Sciatic nerve (tissue), 2 donors: ENCODE measurements around the gene ROR1. TPM values are rescaled to one million over a fixed set of nuclear protein-coding genes. Genes with fewer than 3 reads are reported as not detected.

Experiments used
- ATAC-seq: fragments of 200-7000 bp; cut with Tn5 transposase; one replicate; pipeline ENCODE4 v1.9.1; 2020; ENCODE audit warnings: mild to moderate bottlenecking, moderate library complexity
- DNase-seq: peaks from one replicate; pipeline ENCODE4 v3.0.0-alpha.2; 2020; ENCODE audit warnings: low spot score
- intact Hi-C: fragments of 100-400 bp; cut with DNase I; formaldehyde crosslinking; loops from one replicate; pipeline ENCODE4 v1.14.2; 2022
- total RNA-seq: library from RNA; stranded (reverse); fragmentation: NEBNext Ultra II Directional; extraction: Animal tissue kit (Norgen Biotek cat#: 25700); gene quantifications from one replicate; pipeline ENCODE4 v1.2.1, GENCODE V29; 2021
- donor health status: DM: no; HTN: no; CAD: no.
- donor health status: DM: no; HTN: no; CAD: no.

Gene ROR1
- total RNA-seq, 1 donor from 2014 or later, result 16.7 TPM

DNA sequence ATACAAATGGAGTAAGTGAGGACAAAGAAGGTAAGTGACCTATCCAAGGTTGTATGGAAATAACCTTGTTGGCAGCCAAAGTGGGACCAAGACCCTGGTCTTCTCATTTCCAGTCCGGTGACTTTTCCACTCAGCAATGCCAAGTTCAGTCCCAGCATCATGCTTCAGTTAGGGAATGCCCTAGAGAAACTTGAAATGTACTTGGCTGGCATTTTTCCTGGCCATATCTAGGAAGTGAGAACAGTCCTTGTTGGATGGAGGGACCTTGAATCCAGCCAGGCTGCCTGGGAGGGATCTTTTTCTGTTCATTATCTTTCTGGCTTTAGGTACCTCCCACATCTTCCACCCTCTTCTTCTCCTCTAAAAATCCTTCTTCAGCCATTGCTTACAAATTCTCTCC, 352.8 kb downstream of the ROR1 start:
- intact Hi-C loops, result no loop called here
- ATAC-seq (no peak), DNase-seq (no peak)

DNA sequence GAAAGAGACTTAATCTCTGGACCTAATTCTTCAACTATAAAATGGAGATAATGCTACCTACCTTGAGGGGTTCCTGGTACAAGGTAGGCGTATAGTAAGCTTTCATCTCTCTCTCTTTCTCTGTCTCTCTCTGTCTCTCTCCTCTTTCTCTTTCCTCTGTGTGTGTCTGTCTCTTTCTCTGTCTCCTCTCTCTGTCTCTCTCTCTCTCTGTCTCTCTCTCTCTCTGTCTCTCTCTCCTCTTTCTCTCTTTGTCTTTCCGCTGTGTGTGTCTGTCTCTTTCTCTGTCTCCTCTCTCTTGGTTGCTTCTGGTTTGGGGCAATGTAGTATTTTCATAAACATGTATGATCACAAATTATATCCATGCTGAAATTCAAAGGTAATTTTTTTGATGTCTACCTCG, 353.5 kb downstream of the ROR1 start:
- intact Hi-C loops, result no loop called here
- ATAC-seq, result no peak
- DNase-seq, result no peak

DNA sequence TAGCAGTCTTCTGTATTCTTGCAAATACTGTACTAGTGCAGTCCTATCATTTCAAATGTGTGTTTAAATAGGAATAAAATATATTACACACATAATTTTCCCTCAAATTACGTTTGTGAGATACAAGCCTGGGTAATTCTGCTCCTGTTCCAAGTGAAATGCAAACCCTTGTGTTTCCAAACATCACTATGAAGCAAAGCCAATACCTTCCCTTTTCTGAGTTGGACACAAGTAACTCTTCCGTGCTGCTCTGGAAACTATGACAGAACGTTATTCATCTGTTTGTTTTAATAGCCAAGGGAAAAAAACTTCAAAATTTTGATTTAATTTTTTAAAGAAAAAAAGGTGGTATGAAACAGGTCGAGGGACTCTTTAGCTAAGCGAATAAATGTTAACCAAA, 355.9 kb downstream of the ROR1 start:
- ATAC-seq, result peak; percentile 27
- DNase-seq, result no peak
- intact Hi-C loops, result loop anchor here (10.0 kb wide), 2 partner anchors 355 to 515 kb away; partner anchors contain the start of gene ROR1

DNA sequence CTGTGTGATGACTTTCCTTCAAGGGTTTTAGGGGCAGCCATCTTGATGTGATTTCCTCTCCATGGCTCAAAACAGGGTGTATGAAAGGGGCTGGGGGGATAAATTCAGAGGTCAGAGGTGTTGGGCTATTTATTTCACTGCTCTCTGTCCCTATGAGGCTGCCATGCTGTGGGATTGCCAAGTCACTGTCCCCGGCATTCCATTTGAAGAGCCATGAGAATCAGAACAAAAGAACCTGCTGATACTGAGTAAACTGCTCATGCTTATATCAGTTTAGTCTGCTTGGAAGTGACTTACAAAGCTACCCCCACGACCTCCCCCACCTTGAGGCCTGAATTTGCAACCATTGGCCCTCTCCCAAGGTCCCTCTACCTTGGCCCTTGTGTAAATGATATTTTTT, 357.3 kb downstream of the ROR1 start:
- DNase-seq (no peak), ATAC-seq (no peak)
- intact Hi-C loops, result loop anchor here (10.0 kb wide), 2 partner anchors 356 to 516 kb away; partner anchors contain the start of gene ROR1

DNA sequence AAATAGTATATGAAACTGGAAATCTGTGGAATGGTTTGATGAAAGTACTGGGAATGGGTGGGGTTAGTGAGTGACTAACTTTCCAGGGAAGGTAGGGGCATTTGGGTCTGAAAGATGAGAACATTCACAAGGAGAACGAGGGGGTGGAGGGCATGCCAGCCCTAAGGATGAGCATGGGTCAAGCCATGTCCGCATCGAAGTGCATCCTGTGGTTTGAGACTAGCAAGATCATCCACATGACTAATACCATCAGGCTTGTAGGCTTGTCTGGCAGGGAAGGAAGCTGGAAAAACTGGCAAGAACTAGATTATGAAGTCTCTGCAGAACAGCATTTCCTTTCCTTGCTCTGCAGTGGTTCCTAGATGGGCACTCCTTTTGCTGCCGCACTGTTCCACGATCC, 359.2 kb downstream of the ROR1 start:
- intact Hi-C loops, result loop anchor here (10.0 kb wide), 2 partner anchors 358 to 518 kb away; partner anchors contain the start of gene ROR1
- peak; percentile 25 for ATAC-seq
- DNase-seq, result no peak

DNA sequence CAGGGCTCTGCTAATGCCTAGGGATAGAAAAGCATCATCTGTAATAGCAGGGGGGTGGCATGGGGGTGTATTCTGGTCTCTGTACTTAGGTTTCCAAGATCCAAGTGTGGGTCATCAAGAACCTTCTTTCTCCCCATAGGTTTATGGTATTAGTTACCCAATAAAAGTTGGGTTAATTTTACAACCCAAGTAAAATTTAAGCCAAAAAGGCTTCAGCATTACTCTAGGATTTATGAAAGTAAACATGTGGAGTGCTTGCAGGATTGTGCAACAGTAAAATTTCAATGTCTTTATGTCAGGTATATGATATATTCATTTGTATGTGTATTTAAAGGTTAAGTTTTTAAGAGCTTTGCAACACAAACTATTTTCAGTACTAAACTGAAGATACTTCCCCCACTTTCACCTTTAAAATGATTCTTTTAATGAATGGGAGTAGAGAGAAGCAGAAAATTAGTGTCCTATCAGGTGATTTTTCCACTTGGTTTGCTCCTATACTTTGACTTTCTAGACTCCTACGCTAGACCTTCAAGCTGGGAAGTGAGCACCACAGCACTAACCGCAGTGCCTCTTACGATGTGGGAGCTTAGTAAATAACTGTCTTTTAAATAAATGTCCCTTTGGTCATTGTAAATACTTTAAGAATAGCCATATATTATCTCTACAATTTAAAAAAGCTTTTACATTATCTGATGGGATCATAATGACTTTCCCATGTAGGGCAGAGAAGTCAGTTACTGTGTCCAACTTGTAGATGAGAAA, 361.8 kb downstream of the ROR1 start:
- intact Hi-C loops, result loop anchor here (5.0 to 10.0 kb wide), 3 partner anchors 361 to 521 kb away; partner anchors contain the start of gene ROR1
- ATAC-seq, result no peak
- DNase-seq, result no peak

DNA sequence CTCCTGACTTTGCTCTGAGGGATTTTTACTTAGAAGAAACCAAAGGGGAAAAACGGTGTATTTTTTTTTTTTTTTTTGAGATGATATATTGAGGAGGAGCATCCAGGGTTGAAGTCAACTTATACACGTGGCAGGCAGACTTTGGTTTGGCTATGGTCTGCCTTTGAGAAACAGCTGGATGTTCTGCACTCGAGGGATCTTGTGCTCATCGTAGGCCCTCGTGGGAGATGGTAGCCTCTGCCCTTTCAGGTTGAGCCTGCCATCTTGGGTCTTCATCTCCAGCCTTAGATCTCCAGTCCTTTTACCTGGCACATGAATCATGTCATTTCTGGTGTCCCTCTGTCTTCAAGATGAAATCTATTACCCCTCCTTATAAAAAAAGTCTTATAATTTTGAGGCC, 362.5 kb downstream of the ROR1 start:
- ATAC-seq, result no peak
- no peak for DNase-seq
- intact Hi-C loops, result loop anchor here (5.0 to 10.0 kb wide), 3 partner anchors 361 to 521 kb away; partner anchors contain the start of gene ROR1

DNA sequence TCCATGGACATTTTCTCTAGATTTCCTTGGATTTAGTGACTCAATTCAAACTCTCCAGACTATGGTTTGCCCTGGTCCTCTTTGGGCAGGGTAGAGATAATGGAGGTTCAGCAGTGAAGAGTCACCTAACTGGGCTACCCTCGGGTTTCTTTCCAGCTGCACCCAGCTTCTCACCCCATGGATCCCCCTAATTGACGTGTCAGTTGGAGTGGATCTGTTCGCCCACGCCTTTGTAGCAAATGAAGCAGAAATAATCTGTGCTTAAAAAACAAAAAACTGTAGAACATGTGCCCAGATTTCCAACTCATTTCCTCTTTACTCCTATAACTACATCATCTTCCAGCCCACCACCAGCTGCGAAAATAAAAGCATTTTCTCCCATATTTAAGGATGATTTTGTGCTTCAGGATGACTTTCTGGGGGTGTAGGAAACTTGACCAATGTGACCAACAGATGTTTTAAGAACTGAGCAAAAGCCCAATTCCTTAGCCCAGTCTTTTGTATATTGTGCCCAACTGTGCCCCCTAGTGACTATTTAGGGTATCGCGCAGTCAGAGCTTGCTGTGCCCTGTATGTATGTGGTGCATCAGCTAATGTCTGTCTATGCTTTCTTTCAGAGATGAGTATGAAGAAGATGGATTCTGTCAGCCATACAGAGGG, 363.1 kb downstream of the ROR1 start:
- ATAC-seq (peak; percentile 89), DNase-seq (peak; percentile 91)
- intact Hi-C loops, result loop anchor here (5.0 to 10.0 kb wide), 3 partner anchors 362 to 522 kb away; partner anchors contain the start of gene ROR1

DNA sequence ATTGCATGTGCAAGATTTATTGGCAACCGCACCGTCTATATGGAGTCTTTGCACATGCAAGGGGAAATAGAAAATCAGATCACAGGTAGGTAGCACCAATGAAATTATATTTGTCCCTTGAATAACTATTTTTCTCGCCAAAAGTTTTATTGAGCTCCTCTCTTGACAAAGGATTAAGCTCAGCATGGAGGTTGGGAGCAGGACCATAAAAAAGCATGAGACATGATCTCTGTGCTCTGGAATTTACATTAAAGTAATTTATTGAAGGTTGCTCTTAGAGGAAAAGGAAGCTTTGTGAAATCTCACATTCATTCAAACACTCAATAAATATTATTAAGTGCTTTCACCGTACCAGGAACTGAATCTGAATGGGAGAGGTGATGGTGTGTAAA, 363.6 kb downstream of the ROR1 start:
- ATAC-seq, result no peak
- DNase-seq, result no peak
- intact Hi-C loops, result loop anchor here (5.0 to 10.0 kb wide), 3 partner anchors 363 to 523 kb away; partner anchors contain the start of gene ROR1

DNA sequence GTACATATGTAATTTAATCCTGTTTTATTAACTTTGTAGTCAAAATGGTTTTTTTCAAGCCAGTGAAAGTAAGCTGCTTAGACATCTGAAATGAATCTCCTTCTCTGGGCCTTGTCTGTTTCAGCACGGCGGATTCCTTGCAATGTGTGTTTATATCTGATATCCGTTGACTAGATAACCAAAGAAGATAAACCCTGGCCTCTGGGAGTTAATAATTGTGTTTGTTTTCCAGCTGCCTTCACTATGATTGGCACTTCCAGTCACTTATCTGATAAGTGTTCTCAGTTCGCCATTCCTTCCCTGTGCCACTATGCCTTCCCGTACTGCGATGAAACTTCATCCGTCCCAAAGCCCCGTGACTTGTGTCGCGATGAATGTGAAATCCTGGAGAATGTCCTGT, 366.1 kb downstream of the ROR1 start:
- DNase-seq, result no peak
- intact Hi-C loops, result loop anchor here (5.0 to 10.0 kb wide), 3 partner anchors 365 to 525 kb away; partner anchors contain the start of gene ROR1
- ATAC-seq, result no peak

DNA sequence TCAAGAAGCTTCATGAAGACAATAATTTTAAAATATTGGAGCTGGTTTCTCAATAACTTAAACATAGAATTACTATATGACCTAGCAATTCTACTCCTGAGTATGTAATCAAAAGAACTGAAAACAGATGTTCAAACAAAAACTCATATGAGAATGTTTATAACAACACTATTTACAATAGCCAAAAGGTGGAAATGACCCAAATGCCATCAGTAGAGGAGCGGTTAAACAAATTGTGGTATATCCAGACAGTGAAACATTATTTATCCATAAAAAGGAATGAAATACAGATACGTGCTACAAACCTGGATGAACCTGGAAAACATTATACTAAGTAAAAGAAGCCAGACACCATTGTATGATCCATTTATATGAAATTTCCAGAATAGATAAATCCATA, 366.8 kb downstream of the ROR1 start:
- no peak for ATAC-seq
- intact Hi-C loops, result no loop called here
- DNase-seq, result no peak

DNA sequence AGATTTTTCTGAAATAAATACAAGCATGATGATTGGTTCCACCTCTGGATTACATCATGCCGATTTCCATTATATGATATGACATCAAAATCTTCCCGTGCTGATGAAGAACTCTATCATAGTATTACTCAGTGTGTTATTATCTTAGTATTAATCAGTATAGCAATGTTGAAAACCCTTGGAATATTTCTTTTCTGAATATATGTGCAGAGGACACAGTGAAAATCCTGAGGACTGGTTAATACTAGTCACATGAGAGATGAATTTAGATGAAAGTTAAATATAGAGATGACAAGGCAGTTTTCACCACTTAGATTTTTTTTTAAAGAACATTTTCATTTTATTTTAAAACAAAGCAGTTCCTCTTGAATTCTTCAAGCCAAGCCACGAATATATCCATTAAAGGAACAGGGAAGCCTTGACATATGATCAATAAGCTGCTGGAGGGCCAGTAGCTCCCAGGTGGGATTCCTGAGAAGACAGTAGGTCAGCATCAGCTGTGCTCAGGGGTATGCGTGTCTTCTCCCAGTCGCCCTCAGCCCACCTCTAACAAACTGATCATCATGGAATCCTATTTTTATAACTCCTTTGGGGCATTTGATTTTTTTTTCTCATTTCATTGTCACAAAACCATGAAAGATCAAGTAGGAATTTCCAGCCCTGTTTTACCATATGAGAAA, 373.4 kb downstream of the ROR1 start:
- DNase-seq (no peak), ATAC-seq (no peak)
- intact Hi-C loops, result no loop called here

DNA sequence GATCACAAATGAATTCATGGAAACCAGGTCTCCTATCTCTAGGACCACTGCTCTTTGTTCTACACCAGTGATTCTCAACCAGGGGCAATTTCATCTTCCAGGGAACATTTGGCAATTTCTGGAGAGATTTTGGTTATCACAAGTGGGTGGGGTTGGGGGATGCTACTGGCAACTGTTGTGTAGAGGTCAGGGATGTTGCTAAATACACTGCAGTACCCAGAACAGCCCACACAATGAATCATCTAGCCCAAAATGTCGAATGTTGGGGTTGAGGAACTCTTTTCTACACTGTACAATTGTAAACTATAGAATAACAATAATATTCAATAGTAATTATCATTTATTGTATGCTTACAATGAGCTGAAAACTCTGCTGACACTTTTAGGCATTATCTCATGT, 373.9 kb downstream of the ROR1 start:
- no peak for DNase-seq
- intact Hi-C loops, result no loop called here
- ATAC-seq, result no peak

DNA sequence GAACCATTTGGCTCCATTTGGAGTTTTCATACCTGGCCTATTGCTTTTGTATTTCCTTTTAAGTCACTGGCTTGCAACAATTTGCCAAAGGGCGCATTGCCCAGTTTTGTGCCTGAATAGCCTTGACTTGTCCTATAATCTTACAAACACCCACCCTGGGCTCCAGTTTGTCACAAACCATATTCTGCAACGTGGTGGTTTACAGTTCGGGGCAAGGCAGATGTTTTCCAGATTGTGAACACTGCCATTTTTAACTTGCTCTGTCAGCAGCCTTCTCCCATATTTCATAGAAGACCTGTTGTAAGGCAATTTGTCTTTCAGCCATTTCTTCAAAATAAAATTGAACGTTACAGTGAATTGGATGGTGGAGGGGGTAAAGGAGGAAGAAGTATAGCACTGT, 376.4 kb downstream of the ROR1 start:
- DNase-seq, result no peak
- no peak for ATAC-seq
- intact Hi-C loops, result no loop called here

DNA sequence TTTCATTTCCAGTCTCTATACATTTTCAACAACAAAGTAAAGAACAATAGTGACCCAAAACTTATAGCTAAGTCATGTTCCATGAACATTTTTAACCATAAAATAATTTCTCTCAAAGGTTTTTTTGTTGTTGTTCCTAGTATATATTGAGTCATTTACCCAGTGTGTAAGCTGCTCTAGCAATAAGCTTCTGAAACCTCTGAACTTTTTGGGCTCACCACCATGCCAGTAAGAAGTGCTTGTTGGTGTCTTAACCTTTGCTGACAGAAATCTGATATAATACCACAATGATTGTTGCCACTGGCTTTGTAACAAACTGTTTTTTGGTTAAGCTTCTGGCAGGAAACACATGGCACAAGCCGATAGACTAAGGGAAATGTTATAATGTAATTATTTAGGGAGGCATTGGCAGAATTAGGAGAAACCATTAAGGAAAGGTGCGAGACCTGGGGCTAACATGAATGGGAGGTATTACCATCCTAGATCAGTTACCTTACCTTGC, 377.0 kb downstream of the ROR1 start:
- ATAC-seq, result no peak

DNA sequence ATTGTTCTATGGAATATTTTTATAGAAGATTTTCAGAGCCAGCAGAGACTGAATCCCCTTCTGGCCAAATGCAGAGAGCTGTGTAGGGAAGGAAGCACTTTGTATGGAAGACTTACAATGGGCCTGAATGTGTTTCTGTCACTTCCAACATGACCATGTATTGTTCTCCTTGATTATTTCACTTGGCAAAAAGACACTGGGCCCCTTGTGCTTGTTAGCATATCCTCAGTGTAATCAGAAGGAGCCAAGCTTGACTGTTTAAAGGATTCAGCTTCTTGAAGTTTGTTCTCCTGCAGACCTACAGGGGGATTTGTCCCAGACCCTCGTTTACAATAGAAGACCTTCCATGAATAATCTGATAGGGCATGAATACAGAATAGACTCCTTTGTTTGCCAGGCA, 381.5 kb downstream of the ROR1 start:
- ATAC-seq, result no peak
- no peak for DNase-seq
- intact Hi-C loops, result no loop called here

More for the DNA sequence above, 377.0 kb downstream of the ROR1 start:
- no peak for DNase-seq
- intact Hi-C loops, result no loop called here

DNA sequence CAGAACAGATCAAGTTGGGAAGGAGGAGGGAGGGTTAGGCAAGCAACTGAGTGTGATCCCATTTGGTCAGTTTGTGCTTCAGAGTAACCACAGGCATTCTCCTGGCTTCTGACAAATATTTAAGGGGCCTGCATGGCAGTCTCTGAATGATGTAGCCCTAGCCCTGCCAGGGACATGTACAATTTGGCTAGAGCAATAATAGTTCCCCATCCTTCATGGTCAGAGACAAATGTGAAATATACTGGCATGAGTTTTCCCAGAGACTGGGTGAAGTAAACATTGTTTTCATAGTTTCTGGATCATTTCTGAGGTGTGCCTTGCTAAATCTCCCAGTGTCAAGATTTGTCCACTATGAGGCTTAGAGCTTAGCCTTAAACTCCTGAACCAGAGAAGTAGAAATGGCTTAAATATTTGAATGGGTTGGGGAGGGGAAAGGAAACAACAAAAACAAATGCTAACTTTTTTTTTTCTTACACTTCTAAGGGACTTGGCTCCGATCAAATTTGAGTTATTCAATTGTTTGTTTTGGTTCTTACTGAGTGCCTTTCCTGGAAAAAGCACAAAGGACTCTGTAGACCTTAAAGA, 387.6 kb downstream of the ROR1 start:
- ATAC-seq (peak; percentile 89), DNase-seq (no peak)
- intact Hi-C loops, result no loop called here

DNA sequence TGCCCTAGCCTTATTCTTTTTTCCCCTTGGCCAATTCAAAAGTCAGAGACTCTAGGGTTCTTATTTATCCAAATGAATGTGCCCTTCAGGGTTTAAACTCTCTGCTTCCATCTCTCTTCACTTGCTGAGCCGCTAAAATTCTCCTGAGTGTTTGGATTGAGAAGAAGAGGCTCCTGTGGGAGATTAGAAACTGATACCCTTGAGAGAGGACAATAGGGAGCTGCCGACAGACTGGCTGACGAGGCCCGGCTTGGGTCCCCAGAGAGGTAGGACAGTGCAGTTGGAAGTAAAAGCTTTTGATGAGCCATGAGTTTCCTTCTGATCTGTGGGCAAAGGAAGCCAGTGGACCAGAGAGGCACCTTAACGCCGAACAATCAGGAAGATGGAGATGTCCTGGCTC, 388.3 kb downstream of the ROR1 start:
- intact Hi-C loops, result no loop called here
- ATAC-seq (no peak), DNase-seq (no peak)

DNA sequence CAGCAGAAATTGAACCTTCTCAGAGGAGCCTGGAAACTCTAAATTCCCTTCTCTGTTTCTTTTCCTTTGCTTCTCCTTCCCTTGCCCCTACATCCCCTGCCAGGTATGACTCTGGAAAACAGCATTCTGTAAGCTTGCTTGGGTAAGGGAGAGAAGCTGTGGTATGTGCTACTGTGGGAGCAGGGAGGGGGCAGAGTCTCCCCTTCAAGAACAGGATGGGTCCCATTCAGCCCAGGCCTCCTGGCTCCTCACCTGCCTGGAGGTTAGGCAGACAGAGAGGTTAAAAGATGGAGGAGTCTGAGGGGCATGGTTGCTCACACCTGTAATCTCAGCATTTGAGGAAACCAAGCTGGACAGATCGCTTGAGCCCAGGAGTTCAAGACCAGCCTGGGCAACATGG, 389.0 kb downstream of the ROR1 start:
- intact Hi-C loops, result no loop called here
- DNase-seq, result no peak
- no peak for ATAC-seq
